NCI-H526 (cell line): Measurements from ENCODE around the gene ADARB1.

ENCODE experiments used
- DNase-seq, 2 experiments: peaks; one replicate each; lab custom pipeline; 2025; lab: John Stamatoyannopoulos, UW

Gene ADARB1

DNA sequence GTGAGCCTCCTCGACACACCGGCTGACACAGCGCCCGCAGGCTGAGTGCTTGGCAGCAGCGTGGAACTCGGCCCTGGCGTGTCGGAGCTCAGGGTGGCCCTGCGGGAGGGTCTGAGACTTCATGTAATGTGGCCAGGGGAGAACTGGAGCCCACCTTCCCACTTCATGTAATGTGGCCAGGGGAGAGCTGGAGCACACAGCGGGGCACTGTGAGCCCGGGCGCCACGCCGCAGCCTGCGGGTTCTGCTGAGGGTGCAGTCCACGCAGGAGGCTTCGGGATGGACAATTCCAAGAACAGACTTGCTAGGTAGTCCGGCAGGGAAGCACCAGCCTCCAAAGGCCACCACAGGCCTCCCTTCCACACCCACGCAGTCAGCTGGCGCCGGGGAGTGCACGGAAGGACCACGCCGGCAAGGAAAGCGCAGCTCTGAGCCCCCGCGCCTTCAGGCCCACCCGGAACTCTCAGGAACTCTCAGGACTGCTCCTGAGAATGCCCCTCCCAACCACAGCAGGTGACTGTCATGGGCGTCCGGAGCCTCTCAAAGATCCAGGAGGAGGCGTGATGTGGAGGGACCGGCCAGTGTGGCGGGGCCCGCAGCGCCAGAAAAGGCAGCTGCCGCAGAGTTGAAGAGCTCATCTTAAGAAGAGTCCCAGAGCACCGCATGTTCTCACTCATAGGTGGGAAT is 19.3 kb upstream of the ADARB1 start:
- DNase-seq: no peak

GRCh38 chr21:45055861-45056260 is 18.5 kb upstream of the ADARB1 start:
- no peak for DNase-seq

GRCh38 chr21:45056296-45056904 is 18.0 kb upstream of the ADARB1 start:
- DNase-seq: no peak

DNA sequence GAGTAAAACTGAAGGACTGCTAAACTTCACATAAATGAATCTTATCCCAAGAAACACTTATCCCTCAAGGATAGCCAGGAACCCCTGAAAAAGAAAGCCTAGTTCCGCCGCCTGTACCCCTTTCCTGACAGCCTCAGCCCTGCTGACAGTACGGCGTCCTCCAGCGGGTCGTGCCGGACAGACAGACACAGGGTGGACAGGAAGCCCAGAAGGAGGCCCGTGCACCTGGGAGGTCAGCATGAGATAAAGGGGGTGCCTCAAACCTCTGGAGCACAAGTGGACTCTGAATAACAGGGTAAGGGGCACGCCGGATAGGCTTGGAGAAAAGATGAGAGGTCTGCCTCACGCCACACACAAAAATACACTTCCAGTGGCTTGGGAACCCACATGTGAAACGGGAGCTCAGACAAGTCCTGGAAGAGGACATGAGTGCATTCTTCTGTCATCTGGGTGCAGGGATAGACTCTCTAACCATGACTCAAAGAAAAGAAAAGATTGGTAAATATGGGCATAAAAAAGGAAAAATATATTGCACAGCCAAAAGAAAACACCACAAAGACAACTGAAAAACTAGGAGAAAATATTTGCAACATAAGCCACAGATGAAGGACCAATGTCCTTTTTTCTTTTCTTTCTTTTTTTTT is 17.3 kb upstream of the ADARB1 start:
- DNase-seq: no peak

GRCh38 chr21:45057886-45058285 is 16.5 kb upstream of the ADARB1 start:
- DNase-seq: no peak

DNA sequence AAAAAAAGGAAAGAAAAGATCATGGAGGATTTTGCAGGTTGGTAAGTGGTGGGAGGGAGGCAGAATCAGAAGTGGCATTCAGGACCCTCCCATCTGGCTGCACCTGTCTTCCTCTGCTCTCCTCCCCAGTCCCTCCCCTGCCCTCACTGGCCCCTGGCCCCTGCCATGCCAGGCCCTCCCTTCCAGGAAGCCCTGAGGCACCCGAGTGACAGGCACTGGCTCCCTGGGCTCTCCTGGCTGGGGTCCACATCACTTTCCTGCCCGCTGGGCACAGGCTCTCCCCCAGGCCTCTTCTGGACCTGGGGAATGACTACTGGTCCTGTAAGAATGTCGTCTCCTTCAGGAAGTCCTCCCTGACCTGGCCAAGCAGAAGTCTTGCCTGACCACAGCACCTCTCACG is 15.3 kb upstream of the ADARB1 start:
- DNase-seq: no peak

DNA sequence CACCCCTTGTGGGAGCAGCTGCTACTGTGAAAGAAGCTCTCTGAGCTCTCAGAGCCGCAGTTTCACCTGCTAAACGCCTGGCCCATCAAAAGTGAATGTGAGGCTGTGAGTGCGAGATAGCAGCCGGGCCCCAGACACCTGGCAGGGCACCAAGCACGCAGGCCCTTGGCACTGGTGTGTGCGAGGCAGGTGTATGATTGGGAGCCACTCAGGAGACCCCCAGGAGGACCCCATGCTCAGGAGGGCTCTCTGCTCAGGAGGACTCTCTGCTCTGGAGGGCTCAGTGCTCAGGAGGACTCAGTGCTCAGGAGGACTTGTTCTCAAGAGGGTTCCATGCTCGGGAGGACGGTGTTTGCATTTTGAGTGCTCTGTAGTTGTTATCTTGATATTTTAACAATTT is 14.3 kb upstream of the ADARB1 start:
- DNase-seq: no peak

DNA sequence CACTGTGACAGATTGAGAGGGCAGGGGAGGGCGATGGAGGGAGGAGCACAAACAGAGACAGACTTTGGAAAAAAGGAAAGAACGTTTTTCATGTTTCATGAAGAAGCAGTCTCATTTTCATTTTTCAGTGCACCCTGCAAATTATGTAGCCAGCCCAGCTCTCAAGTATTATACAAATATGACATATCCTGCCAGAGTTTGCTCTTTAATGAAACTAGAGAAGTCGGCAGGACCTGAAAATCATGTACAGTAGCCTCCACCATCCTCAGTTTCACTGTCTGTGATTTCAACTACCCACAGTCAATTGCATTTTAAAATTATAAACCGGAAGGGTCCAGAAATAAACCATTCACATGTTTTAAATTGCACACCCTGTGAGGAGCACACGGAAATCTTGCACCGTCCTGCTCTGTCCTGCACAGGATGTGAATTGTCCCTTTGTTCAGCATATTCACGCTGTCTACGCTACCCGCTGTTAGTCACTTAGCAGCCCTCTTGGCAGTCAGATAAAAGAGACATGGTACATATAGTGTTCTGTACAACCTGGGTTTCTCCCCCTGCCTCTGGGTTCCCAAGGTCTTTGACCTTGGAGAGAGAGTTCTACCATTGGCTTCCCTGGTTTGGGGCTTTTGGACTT is 13.6 kb upstream of the ADARB1 start:
- no peak for DNase-seq

- no peak for DNase-seq
Observed at GRCh38 chr21:45064091-45064490, 10.3 kb upstream of the ADARB1 start.

DNA sequence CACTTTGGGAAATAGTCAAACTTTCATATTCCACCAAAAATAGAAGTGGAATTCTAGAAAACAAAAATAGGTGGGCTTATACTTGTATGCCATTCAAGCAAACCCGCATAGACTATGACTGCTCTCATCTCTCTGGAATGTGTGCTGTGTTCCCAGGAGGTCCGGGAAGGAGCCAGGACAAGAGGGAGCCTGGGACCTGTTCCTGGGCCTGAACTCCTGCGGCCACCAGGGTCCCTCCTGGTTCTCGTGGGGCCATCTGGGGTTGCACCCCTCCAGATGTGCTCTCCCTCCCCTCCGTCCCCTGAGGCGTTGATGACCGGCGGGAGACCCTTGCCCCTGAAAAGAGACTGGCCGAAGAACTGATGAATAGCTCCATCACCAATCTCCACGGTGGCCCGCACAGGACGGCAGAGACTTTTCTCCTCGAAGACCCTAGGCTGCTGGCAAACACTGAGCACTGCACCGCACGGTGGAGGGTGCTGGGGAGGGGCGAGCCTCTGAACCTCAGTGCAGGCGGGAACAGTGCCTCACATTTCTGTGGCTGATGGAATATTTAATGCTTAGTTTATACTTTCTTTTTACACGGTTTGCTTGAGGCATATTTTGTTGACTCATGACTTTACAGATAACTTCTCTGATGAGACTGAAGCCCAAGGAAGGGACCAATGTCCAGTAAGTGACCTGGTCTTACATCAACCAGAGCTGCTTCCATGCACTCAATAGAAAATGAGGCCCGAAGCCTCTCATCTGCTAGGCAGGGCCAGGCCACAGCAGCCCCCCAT is 9.6 kb upstream of the ADARB1 start:
- no peak for DNase-seq

DNA sequence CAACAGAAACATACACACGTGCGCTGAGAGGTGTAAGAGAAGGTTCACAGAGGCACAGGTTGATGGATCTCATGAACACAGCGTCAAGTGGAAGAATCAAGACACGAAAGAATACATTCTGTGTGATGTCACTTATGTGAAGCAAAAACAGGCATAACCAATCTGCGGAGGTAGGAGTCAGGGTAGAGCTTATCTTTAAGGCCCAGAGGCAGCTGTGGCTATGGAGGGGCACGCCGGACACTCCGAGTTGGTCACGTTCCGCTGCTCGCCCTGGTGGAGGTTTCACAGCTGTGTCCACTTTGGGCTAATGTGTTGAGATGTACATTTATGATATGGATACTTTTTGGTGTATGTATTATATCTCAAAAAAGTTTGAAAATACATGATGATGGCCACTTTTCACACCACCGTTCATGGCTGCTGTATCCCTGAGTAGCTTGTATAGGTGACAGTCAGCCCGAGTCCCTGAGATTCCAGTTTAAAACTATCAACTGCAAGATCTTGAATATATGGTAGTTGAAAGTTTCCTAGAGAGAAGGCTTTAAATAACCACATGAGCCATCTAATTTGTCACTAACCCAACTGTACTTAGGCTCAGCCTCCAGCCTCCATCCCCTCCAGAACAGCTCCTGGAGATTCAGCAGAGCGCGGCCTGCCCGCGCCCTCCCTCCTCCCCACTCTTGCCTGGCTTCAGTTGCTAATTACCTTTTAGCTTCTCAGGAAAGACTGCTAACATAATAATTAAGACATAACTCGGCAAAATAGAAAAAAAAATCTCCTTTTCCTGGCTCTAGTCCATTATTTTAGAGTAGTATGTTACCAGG is 6.7 kb upstream of the ADARB1 start:
- peak in 1 of 2 experiments; percentile 20 for DNase-seq

GRCh38 chr21:45069085-45069484 is 5.3 kb upstream of the ADARB1 start:
- no peak for DNase-seq

GRCh38 chr21:45069711-45070110 is 4.7 kb upstream of the ADARB1 start:
- no peak for DNase-seq

DNA sequence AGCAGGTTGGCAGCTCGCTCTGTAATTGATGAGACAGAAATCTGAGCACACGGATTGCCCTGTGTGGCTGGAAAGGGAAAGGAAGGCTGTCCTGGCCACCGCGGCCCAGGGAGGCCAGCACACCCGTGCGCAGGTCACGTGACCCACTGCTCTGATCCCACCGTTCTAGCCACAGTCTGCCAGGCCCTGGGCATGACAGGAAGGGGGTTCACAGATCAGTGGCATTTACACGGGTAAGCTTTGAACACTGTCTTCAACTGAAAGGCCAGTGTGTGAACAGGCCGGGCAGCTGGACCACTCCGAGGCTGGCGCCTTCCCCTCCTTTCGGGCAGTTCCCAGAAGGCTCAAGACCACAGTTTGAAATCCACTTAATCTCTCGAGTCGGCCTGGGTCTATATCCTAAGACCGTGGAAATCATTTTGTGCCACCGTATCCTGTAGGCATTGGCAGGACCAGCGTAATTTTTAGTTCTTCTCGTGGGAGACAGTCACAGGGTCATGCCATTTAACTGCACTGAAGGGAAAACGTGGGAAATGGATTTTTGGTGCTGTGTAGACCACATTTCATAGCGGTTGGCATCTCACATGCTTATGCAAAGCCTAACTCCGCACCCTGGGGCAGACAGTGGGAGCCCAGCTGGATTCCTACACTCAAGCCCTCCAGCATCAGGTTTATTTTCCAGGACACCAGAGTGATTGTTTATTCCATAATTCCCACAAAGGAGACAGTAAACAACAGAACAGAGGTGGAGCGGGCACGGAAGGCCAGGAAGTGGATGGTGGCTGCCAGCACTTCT is 3.1 kb upstream of the ADARB1 start:
- DNase-seq: no peak

DNA sequence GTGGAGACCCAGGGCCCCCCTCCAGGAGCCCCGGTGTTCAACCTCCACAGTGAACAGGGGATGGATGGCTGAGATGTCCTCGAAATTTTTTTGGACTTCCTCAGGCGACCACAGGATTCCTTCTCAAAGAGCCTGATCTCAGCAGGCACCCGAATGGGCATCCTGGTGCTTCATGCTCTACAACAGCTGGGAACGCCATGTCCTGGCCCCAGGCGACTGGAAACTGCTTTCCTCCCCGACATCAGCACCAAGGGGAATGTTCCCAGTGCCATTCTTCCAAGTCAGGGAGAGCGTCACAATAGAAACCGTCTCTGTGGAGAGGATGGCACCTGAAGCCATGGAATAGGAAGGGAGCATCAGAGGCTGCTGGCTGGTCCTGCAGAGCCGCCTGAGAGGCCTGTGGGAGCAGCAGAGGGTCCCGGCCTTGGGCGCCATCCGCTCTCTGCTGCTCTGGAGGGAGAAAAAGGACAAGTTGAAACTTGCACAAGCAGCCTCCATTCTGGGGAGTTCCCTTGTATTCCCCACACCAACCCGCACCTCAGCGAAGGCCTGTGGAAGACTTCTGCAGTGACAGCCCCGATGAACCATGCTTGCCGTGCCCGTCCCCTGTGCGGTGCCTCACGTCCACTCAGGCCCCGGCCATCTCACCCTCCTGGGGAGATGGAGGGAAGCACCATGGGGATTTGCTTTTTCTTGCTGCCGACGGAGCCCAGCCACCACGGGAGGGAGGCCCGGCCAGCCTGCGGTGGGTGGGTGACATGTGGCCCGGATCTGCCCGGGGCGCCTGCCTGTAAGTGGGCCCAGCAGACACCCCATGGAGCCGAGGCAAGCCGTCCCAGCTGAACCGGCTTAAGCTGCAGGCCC is 2.3 kb upstream of the ADARB1 start:
- peak in 1 of 2 experiments; percentile 13 for DNase-seq

GRCh38 chr21:45072738-45073300 is 1.6 kb upstream of the ADARB1 start:
- no peak for DNase-seq

DNA sequence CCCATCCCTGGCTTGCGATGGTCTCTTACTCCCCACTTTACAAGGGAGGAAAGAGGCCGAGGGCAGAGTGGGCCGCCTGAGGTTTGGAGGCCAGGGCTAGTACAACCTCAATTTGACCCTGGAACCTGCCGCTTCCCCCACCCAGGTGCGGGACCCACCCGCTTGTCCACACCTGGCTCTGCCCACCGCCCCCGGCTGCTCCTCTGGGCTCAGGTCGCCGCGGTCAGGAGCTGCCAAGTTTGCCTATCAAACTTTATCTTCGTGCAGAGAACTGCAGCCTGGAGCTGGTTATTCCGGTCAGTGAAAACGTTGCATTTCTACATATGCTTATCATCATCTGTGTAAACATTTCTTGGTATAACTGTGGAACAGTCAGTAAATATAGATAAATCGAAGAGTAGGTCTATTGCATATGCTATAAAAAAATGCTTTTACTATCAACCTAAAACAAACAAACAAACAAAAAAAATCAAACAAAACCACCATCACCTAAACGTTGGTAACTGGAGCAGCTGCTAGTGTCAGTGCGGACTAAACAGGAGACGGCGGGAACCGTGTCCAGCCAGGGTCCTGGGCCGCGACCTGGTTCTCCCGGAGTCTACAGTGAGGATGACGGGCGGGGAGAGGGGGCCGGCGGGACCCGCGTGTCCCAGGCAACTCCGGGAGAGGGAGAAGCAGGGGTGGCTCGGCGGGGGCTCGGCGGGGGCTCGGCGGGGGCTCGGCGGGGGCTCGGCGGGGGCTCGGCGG is 906 bp upstream of the ADARB1 start:
- peak; percentile 47 to 84 for DNase-seq

DNA sequence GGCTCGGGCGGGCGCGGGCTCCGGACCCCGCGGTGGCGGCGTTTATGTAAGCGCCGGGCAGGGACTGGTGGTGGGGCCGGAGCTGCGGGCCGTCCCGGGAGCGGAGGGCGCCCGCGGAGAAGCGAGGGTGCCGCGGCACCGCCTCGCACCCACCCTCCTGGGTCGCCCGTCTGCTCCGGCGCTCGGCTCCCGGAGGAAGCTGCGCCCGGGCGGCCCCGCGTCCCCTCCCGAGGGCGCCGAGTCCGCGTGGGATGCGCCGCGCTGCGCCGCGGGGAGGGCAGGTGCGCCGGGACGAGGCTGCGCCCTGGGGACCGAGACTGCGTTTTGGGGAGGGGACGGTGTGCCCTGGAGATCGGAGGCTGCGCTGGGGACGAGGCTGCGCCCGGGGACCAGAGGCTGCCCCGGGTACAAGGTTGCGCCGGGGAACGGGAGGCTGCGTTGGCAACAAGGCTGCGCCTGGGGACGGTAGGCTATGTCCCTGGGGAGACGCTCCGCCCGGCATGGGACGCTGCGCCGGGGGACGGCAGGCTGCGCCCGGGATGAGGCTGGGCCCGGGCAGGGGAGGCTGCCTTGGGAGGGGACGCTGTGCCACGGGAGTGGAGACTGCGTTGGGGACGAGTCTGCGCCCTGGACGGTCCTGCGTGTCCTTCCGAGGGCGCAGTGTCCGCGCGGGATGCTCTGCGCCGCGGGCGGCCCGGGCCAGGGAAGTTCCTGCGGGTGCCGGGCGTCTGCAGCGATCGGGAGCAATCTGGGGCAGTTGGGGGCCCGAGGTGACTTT is 627 bp downstream of the ADARB1 start:
- peak; percentile 42 to 90 for DNase-seq
